ENCODE data around the gene AKIP1. TPM values are rescaled to one million over a fixed set of nuclear protein-coding genes. Genes with fewer than 3 reads are reported as not detected.
A peak's percentile ranks its signal among the peaks of the same experiment; 100 is the strongest.
"Not testable (repeated sequence)": the region's sequence is repeated elsewhere in the genome, so short reads cannot be mapped to it uniquely, and the experiment has no call there.

The AKIP1 gene
- total RNA-seq = 19.0 and 31.3 TPM in 2 replicates

GRCh38 chr11:8911029-8911823 lies at the start of gene AKIP1:
AKIP1 (plus strand) TSS chr11:8911189; CDS start chr11:8911450, 261 bp downstream.
- peak; percentile 89 to 98 for DNase-seq (ENCODE audit: low read depth in 2 of 2)

DNA sequence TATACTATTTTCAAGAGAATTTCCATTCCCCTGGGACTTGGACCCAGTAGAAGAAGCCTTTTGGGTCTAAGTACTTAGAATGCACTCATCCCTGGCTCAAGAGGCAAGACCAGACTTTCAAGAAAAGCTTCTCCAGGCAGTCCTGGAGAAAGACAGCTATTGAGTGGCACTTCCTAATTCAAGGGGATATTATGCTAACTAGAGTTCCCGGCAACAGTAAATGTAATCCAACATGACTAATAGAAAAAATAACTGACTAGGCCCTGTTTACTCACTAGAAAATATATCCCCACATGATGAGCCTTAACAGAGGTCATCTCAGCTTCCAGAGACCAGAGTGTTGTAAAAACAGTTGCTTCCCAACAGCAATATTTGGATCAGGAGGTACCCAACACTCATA lies 47.2 kb upstream of the AKIP1 start:
- DNase-seq (ENCODE audit: low read depth in 2 of 2) = peak in 1 of 2 donors; percentile 84

GRCh38 chr11:8865304-8865703 lies 45.7 kb upstream of the AKIP1 start:
- DNase-seq (ENCODE audit: low read depth in 2 of 2) = peak in 1 of 2 donors; percentile 21

- DNase-seq (ENCODE audit: low read depth in 2 of 2) = peak in 1 of 2 donors; percentile 11
Measured at GRCh38 chr11:8867035-8867434, 44.0 kb upstream of the AKIP1 start.

DNA sequence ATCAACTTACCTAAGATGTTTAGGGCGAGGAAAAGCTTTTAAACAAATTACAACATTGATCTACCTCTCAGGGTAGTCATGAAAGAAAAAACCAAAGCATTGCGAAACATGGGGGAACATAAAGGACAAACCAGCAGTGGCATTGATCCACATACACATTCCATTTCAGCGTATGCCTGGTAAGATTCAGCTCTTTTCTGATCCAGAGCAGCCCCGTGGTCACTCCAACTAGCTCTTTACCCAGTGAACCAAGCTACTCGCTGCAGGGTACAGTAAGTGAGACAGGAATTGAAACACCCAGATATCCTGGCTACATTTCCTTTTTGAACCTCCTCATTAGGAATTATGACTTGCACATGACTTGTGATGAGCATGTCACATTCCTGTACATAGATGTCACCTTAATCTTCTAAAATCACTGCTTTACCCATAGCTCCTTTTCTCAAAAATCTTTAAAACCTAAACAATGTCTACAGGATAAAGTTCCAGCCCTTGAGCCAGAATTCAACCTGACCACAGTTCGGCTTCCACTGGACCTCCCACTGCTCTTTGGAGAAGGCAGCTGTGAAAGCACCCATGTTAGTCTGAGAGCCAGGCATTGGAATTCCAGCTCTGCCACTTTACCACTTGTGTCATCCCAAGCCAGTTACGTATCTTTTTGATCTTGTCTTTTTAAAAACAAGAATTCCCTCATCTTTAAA lies 42.9 kb upstream of the AKIP1 start:
- peak in 1 of 2 donors; percentile 10 for DNase-seq (ENCODE audit: low read depth in 2 of 2)

DNA sequence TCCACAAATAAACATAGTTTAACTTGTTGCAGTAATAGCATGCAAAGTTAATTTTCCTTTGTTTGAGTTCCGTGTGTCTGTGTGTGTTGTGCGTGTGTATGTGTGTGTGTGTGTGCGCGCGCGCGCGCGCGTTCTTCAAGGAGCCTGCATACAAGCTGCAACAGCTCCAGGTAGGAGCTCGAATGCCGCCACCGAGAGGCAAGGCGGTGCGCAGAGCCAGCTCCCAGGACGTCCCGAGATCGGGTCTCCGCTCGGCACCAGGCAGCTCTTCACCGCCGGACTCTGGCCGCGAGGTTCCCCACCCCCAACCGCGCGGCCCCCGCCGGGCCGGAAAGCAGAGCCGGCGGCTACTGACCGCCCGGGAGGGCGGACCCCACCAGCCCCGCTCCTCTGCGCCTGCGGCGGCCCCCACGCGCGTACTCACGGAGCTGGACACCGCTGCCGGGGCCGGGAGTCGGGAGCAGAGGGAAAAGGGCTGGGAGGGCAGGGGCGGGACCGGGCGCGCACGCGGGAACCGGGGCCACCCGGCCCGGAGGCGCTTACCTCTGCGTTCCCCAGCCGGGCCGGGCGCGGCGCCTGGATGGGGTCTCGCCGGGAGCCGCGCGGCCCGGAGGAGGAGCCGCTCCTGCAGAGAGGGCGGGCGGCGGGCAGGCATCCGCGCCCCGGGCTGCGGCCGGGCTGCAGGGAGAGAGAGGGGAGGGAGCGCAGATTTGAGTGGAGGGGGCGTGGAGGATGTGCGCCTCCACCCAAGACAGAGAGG lies 40.4 kb upstream of the AKIP1 start:
- peak in 1 of 2 donors; percentile 73 for DNase-seq (ENCODE audit: low read depth in 2 of 2)

DNA sequence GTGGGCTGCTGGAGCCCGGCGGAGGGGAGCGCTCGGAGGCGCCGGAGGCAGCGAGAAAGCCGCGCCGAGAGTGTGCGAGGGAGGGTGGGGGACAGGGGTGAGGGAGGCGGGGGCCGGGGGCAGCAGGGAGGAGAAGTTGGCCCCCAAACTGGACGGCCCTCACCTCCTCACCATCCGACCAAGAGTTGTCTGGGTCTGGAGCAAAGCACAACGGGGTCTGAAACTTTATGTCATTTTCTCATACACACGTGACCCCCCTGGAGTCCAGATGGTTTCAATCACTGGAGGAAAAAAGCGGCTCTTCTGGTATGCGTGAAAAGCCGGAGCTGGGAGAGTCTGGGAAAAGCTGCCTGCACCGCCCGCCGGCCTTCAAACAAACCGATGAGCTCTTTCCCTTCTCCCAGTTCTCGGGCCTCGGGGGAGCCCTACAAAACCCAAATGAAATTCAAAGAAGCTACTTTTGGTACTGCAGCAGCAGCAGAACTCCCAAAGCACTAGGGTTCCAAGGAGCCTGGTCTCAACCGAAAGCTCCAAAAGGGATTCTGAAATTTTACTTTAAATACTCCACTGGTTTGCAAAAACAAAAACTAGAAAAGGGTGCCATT lies 39.7 kb upstream of the AKIP1 start:
- peak in 1 of 2 donors; percentile 82 for DNase-seq (ENCODE audit: low read depth in 2 of 2)

DNA sequence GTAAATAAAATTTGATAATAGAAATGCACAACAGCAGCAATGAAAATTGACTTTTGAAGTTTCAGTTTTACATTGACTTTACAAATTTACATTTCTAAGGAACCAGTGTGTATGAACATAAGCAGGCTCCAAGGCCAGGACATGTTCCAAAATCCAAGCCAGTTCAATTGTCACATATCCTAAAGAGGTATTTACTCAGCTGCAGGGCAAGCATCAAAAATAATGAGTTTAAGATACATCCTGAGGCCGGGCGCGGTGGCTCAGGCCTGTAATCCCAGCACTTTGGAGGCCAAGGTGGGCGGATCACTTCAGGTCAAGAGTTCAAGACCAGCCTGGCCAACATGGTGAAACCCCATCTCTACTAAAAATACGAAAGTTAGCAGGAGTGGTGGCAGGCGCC lies 39.0 kb upstream of the AKIP1 start:
- DNase-seq (ENCODE audit: low read depth in 2 of 2) = no peak

- no peak for DNase-seq (ENCODE audit: low read depth in 2 of 2)
Measured at GRCh38 chr11:8873741-8874405, 37.1 kb upstream of the AKIP1 start.

- no peak for DNase-seq (ENCODE audit: low read depth in 2 of 2)
Measured at GRCh38 chr11:8878771-8879170, 32.2 kb upstream of the AKIP1 start.

GRCh38 chr11:8881585-8881984 lies 29.4 kb upstream of the AKIP1 start:
- not testable (repeated sequence) for DNase-seq (ENCODE audit: low read depth in 2 of 2)

DNA sequence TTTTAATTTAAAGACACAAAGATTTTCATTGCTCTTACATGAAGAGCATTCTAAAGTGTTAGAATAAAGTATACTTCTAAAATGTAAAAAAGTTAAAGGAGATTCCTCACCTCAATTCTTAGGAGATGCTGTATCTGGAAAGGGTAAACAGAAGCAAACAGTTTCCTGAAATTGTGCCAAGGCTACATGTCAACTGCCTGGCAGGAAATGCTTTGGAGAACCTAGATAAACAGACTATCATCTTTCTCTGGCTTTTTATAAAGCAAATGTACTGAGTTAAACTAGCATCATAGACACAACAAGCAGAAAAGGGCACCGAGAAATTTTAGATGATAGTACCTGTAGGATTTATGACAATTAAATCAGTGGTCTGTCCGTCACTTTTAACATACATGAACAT lies 24.7 kb upstream of the AKIP1 start:
- no peak for DNase-seq (ENCODE audit: low read depth in 2 of 2)

- not testable (repeated sequence) for DNase-seq (ENCODE audit: low read depth in 2 of 2)
Measured at GRCh38 chr11:8891185-8891584, 19.8 kb upstream of the AKIP1 start.

DNA sequence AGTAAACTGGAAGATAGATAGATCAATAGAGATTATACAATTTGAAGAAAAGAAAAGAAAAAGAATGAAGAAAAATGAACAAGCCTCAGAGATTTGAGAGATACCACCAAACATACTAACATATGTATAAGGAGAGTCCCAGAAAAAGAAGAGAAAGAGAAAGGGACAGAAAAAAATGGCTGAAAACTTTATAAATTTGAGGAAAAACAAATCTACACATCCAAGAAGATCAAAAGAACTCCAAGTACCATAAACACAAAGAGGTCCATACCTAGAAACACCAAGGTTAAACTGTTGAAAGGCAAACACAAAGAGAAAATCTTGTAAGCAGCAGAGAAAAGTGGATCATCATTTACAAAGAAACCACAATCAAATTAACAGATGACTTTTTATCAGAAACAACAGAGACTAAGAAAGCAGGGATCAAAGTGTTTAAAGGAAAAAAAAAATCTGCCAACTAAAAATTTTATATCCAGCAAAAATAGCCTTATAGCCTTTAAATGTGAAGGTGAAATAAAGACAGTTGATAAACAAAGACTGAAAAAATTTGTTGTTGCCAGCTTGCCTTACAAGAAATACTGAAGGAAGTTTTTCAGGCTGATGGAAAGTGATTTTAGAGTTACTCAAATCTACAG lies 11.8 kb upstream of the AKIP1 start:
- no peak for DNase-seq (ENCODE audit: low read depth in 2 of 2)

DNA sequence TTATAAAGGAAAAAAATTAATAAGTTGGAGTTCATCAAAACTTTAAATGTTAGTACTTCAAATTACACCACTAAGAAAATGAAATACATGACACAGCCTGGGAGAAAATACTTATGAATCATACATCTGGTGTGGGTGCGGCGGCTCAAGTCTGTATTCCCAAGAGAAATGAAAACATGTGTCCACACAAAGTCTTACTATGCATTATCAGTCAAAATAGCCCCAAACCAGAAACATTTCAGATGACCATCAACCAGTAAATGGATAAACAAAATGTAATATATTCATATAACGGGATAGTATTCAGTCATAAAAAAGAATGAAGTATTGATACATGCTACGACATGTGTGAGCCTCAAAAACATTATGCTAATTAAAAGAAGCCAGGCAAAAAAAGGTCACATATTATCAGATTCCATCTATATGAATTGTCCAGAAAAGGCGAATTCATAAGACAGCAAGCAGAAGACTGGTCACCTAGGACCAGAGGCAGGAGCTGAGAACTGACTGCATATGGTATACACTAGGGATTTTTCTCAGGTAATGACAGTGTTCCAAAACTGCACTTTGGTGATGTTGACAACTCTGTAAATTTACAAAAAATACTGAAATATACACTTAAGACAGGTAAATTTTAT lies 5.3 kb upstream of the AKIP1 start:
- DNase-seq (ENCODE audit: low read depth in 2 of 2) = no peak

DNA sequence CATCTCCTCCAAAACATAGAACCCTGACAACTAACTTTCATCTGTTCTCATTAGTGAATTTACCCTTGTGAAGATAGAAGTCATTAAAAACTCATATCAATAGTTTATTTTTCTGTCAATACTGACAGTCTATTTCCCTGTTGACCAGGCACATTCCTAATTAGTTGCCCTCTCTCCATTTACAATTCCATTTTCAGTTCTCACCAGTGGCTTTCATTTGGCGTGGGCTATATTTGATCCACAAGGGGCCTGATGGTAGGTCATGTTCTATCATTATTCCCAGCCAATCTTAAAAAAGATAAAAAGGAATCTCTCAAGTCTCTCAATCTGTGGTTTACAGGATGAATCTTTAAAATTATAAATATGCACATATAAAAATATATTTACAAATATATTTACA lies 3.9 kb upstream of the AKIP1 start:
- no peak for DNase-seq (ENCODE audit: low read depth in 2 of 2)

GRCh38 chr11:8908099-8908498 lies 2.9 kb upstream of the AKIP1 start:
- no peak for DNase-seq (ENCODE audit: low read depth in 2 of 2)

- DNase-seq (ENCODE audit: low read depth in 2 of 2) = peak in 1 of 2 donors; percentile 13
Measured at GRCh38 chr11:8910649-8911026, 351 bp upstream of the AKIP1 start.

GRCh38 chr11:8913961-8914660 lies 3.1 kb downstream of the AKIP1 start:
- peak; percentile 30 to 62 for DNase-seq (ENCODE audit: low read depth in 2 of 2)

GRCh38 chr11:8914661-8915018 lies 3.7 kb downstream of the AKIP1 start:
- no peak for DNase-seq (ENCODE audit: low read depth in 2 of 2)

Measured in dermis microvascular lymphatic vessel endothelial cell (primary cell).